T-helper 2 cell treated with Interferon-gamma antibody and Interleukin-4, amounts not matched to agents 5 μg/mL and 100 μg/mL, for 36 hours (primary cell): ENCODE measurements around the gene CTDSPL.
"Not testable (repeated sequence)": the region's sequence is repeated elsewhere in the genome, so short reads cannot be mapped to it uniquely, and the experiment has no call there.

Source experiments
- DNase-seq: peaks from one replicate; pipeline ENCODE4 v3.0.0; 2021; ENCODE audit warnings: low spot score
- H3K27ac Mint-ChIP-seq: one replicate; pipeline ENCODE4 v1.8.0; 2021; ENCODE audit warnings: mild to moderate bottlenecking, mixed read lengths
- H3K27me3 Mint-ChIP-seq: one replicate; pipeline ENCODE4 v1.8.0; 2021; ENCODE audit warnings: low read depth, mixed read lengths
- H3K36me3 Mint-ChIP-seq: one replicate; pipeline ENCODE4 v1.8.0; 2021; ENCODE audit warnings: low read depth, mixed read lengths
- H3K4me1 Mint-ChIP-seq: one replicate; pipeline ENCODE4 v1.8.0; 2021; ENCODE audit warnings: low read depth, mixed read lengths
- H3K4me3 Mint-ChIP-seq: one replicate; pipeline ENCODE4 v1.8.0; 2022; ENCODE audit warnings: mild to moderate bottlenecking, moderate library complexity, mixed read lengths
- H3K9me3 Mint-ChIP-seq: one replicate; pipeline ENCODE4 v1.8.0; 2021; ENCODE audit warnings: mixed read lengths

Gene CTDSPL

DNA sequence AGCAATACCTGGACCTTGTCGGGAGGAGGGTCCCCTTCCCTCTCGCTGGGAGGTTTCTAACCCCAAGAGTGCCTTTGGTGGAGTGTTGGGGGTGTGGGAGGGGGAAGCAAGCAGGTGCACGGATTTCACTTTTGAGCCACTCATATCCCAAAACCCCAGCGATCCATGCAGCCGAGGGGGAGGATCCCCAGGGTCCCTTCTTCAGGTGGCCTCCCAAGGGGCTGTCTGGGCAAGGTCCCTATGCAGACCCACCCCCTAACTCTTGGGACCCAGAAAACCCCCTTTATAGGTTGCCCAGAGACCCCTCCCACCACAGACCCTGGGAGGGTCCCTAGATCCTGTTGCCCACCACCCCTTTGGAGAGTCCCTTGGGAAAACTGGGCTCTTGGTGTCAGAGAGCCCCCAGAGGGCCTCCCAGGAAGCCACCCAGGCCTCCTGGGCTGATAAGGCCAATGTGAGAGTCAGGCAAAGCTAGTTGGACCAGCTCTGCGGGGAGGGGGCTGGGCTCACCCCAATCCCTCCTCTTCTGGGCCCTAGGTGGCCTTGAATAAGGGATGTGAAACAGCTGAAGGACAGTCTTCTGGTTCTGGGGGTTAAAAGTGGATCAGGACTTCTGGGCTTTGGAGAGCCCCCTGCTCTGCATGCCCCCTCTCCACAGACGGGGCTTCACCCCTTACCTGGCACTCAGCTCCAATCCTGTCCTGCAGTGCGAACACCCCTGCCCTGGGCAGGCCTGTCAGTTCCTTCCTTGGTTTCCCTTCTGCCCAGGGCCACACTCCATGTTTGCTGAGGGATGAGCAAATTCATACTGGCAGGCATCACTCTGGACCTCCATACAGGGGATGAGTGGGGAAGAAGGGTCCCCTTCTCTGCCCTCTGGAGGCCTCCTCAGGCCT, 168.7 kb downstream of the CTDSPL start:
- Mint-ChIP-seq H3K9me3 (no peaks in the 10 kb centered on the region), H3K36me3 (peaks cover 4% of the 10 kb centered on the region), H3K4me1 (peaks cover 31% of the 10 kb centered on the region), H3K27ac (no peak overlapping the region), H3K27me3 (peaks cover 38% of the 10 kb centered on the region), H3K4me3 (peak overlapping the region; percentile 25)
- DNase-seq: no peak

DNA sequence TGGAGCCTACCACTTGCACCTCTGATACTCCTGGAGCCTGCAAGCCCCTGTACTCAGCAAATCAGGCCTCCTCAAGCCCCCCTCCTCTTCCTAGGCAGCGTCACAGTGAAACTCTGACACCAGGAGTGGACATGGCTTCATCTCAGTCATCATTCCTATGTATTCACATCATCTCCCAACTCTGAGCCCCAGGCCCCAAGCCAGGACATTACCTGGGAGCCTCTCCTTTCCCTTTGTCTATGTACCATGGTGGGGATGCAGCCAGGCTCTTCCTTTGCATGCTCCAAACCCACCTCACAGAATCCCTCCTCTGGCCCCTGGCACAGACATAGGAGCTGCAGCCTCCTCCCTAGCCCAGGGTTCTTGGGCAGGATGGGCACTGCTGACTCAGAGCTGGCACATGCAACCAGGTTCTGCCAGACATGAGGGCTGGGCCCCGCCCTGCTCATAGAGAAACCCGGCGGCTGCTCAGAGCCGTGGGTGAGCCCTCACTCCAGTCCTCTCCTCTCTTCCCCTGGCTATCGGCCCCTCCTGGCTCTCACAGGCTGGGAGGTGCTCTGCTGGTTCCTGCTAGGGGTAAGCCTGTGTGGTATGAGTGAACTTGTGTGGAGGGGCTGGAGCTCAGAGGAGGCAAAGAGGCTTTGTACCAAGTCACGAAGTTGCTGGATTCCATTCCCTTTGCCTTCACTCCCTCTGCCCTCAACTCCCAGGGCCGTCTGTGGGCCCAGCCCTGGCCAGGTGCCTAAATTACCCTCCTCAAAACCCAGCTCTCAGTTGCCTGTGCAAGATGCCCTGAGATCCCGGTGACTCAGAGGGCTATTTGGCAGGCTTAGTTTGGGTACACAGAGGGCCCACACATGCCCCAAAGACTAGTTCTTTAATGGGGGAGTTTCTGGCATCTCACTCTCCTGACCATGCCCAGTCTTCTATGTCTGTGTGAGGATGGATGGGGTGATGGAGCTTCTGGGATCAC, 169.6 kb downstream of the CTDSPL start:
- peak overlapping the region; percentile 35 for H3K27ac Mint-ChIP-seq
- H3K27me3 Mint-ChIP-seq: peaks cover 36% of the 10 kb centered on the region
- DNase-seq: no peak
- H3K36me3 Mint-ChIP-seq: peaks cover 4% of the 10 kb centered on the region
- H3K4me1 Mint-ChIP-seq: peaks cover 25% of the 10 kb centered on the region
- peak overlapping the region; percentile 25 for H3K4me3 Mint-ChIP-seq
- no peaks in the 10 kb centered on the region for H3K9me3 Mint-ChIP-seq

- Mint-ChIP-seq H3K9me3 (no peaks in the 10 kb centered on the region), H3K4me1 (peaks cover 30% of the 10 kb centered on the region), H3K27ac (no peak overlapping the region), H3K36me3 (peaks cover 4% of the 10 kb centered on the region), H3K4me3 (no peak overlapping the region), H3K27me3 (peaks cover 35% of the 10 kb centered on the region)
- DNase-seq: no peak
Observed at GRCh38 chr3:38032328-38032865, 170.7 kb downstream of the CTDSPL start.

DNA sequence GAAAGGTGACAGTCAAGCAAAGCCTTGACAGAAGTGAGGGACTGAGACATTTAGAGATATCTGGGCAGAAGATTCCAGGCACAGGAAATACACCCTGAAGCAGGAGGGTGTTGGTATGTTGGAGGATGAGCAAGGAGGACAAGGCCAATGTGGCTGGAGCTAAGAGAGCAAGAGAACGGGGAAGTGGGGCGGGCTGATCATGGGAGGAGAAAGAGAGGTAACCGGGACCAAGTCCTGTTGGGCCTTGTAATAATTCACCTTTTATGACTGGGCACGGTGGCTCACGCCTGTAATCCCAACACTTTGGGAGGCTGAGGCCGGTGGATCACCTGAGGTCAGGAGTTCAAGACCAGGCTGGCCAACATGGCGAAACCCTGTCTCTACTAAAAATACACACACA, 171.9 kb downstream of the CTDSPL start:
- peaks cover 37% of the 10 kb centered on the region for H3K4me1 Mint-ChIP-seq
- peaks cover 12% of the 10 kb centered on the region for H3K36me3 Mint-ChIP-seq
- not testable (repeated sequence) for H3K4me3 Mint-ChIP-seq, H3K9me3 Mint-ChIP-seq, H3K27ac Mint-ChIP-seq, DNase-seq
- H3K27me3 Mint-ChIP-seq: peaks cover 23% of the 10 kb centered on the region
